ENCODE results near the gene CTDSP2. TPM values are rescaled to one million over a fixed set of nuclear protein-coding genes. Genes with fewer than 3 reads are reported as not detected.
"Not testable (repeated sequence)": the region's sequence is repeated elsewhere in the genome, so short reads cannot be mapped to it uniquely, and the experiment has no call there.

Gene CTDSP2
- total and polyA plus RNA-seq, 2 experiments from 2014 or later = 52.7 to 97.3 TPM

DNA sequence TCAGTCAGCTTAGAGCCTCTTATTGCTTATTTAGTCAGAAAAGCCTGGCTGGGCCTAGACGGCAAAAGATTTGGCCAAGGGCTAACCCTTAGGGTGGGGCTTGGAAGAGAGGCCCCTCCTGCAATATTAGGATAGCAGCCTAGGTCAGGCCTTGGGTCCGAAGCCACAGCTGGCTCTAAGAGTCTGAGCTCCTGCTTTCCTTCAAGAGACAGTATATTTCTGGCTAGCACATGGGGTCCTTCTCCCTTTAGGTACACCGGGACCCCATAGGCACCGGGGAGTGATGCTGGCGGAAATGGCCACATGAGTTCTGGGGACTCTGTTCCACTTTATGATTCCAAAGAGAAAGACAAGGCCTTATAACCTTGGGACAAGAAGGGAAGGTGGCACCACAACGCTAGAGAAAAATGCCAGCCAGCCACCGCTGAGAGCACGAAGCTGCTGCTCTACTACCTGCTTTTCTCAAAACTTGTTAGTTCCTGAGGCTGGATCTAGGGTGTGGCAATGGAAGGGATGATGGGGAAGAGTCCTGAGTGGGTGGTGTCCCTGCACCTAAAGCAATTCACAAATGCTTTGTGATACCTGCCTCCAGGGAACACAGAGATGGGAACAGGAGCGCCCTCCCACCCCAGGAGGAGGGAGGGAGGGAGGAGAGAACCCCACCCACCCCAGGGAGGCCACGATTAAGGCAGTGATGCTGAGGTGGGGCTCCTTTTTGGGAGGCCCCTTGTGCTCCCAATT is 24.9 kb downstream of the CTDSP2 start:
- WGBS, 2 experiments (ENCODE audit: low coverage in 1 of 2, low lambda C conversion rate in 2 of 2, missing lambda C conversion rate in 2 of 2) = 56 to 58% methylated on average over 10 of the region's 10 CpGs
- no peak for TF ChIP-seq EZH2phosphoT487 (IDR thresholded peaks at IDR 0.05; ENCODE audit: insufficient read depth, low read depth)
- no peak for TF ChIP-seq EZH2 (IDR thresholded peaks at IDR 0.05; ENCODE audit: insufficient read depth, poor library complexity, severe bottlenecking)
- Histone ChIP-seq H3K4me2 (ENCODE audit: unreplicated experiment) (no peak overlapping the region), H2AFZ (no peak overlapping the region), H3K4me1 (ENCODE audit: insufficient read depth) (peaks cover 16% of the 10 kb centered on the region), H3K9ac (no peak overlapping the region), H3K27me3 (replicated peaks; ENCODE audit: insufficient read depth) (no peaks in the 10 kb centered on the region), H3K36me3 (ENCODE audit: low read depth) (peaks cover 66% of the 10 kb centered on the region), H3K4me3 (no peak overlapping the region), H3K79me2 (ENCODE audit: insufficient read depth) (peaks cover 72% of the 10 kb centered on the region), H3F3A (ENCODE audit: insufficient read depth) (peaks cover 26% of the 10 kb centered on the region), H3K9me2 (ENCODE audit: insufficient read depth) (no peaks in the 10 kb centered on the region), H4K20me1 (ENCODE audit: insufficient read depth) (no peaks in the 10 kb centered on the region), H3K27ac (no peak overlapping the region), H3K9me3 (ENCODE audit: low read depth) (no peaks in the 10 kb centered on the region)
- in situ Hi-C loops (cut with MboI) = loop anchor here (5.0 kb wide), 1 partner anchor 86 kb away; no protein-coding TSS in a partner anchor
- DNase-seq = no peak

GRCh38 chr12:57821015-57821414 is 25.5 kb downstream of the CTDSP2 start:
- H3F3A ChIP-seq (ENCODE audit: insufficient read depth) = peaks cover 24% of the 10 kb centered on the region
- H3K4me2 ChIP-seq (ENCODE audit: unreplicated experiment); H3K9ac ChIP-seq; H3K27me3 ChIP-seq (replicated peaks; ENCODE audit: insufficient read depth); H2AFZ ChIP-seq; H3K9me2 ChIP-seq (ENCODE audit: insufficient read depth); H4K20me1 ChIP-seq (ENCODE audit: insufficient read depth); DNase-seq; H3K27ac ChIP-seq; H3K9me3 ChIP-seq (ENCODE audit: low read depth); H3K4me3 ChIP-seq: not testable (repeated sequence)
- peaks cover 60% of the 10 kb centered on the region for H3K36me3 ChIP-seq (ENCODE audit: low read depth)
- WGBS, 2 experiments (ENCODE audit: low coverage in 1 of 2, low lambda C conversion rate in 2 of 2, missing lambda C conversion rate in 2 of 2) = 40 to 49% methylated on average over 5 of the region's 5 CpGs
- in situ Hi-C loops (cut with MboI) = loop anchor here (5.0 kb wide), 1 partner anchor 86 kb away; no protein-coding TSS in a partner anchor
- peaks cover 22% of the 10 kb centered on the region for H3K4me1 ChIP-seq (ENCODE audit: insufficient read depth)
- peaks cover 65% of the 10 kb centered on the region for H3K79me2 ChIP-seq (ENCODE audit: insufficient read depth)

- not testable (repeated sequence) for H3K4me3 ChIP-seq; H2AFZ ChIP-seq; H3K27ac ChIP-seq; H3K27me3 ChIP-seq (replicated peaks; ENCODE audit: insufficient read depth); H3K9me3 ChIP-seq (ENCODE audit: low read depth); DNase-seq; H3K4me2 ChIP-seq (ENCODE audit: unreplicated experiment); H3K9ac ChIP-seq; H3K9me2 ChIP-seq (ENCODE audit: insufficient read depth); H4K20me1 ChIP-seq (ENCODE audit: insufficient read depth)
- 68 to 69% methylated on average over 8 of the region's 8 CpGs for WGBS, 2 experiments (ENCODE audit: low coverage in 1 of 2, low lambda C conversion rate in 2 of 2, missing lambda C conversion rate in 2 of 2)
- in situ Hi-C loops (cut with MboI) = loop anchor here (5.0 kb wide), 1 partner anchor 87 kb away; no protein-coding TSS in a partner anchor
- Histone ChIP-seq H3K4me1 (ENCODE audit: insufficient read depth) (peaks cover 22% of the 10 kb centered on the region), H3F3A (ENCODE audit: insufficient read depth) (peaks cover 26% of the 10 kb centered on the region), H3K36me3 (ENCODE audit: low read depth) (peaks cover 51% of the 10 kb centered on the region), H3K79me2 (ENCODE audit: insufficient read depth) (peaks cover 56% of the 10 kb centered on the region)
Observed at GRCh38 chr12:57820119-57820518, 26.4 kb downstream of the CTDSP2 start.

GRCh38 chr12:57817990-57818331 is 28.6 kb downstream of the CTDSP2 start:
- WGBS, 2 experiments (ENCODE audit: low coverage in 1 of 2, low lambda C conversion rate in 2 of 2, missing lambda C conversion rate in 2 of 2) = 77% methylated on average over 3 of the region's 3 CpGs

More at GRCh38 chr12:57817990-57818331, 28.6 kb downstream of the CTDSP2 start:
- H3K9ac ChIP-seq; H2AFZ ChIP-seq; H3K4me2 ChIP-seq (ENCODE audit: unreplicated experiment); DNase-seq; in situ Hi-C loops (cut with MboI); H3K9me2 ChIP-seq (ENCODE audit: insufficient read depth); H3K4me3 ChIP-seq; H4K20me1 ChIP-seq (ENCODE audit: insufficient read depth); H3K27me3 ChIP-seq (replicated peaks; ENCODE audit: insufficient read depth); H3K27ac ChIP-seq; H3K9me3 ChIP-seq (ENCODE audit: low read depth): not testable (repeated sequence)
- H3K4me1 ChIP-seq (ENCODE audit: insufficient read depth) = peaks cover 22% of the 10 kb centered on the region
- H3K36me3 ChIP-seq (ENCODE audit: low read depth) = peaks cover 29% of the 10 kb centered on the region
- peaks cover 35% of the 10 kb centered on the region for H3K79me2 ChIP-seq (ENCODE audit: insufficient read depth)
- peaks cover 26% of the 10 kb centered on the region for H3F3A ChIP-seq (ENCODE audit: insufficient read depth)

Data from GM23248 (cell line).